Measurements from ENCODE around the gene RUNX2.
"Not testable (repeated sequence)": the region's sequence is repeated elsewhere in the genome, so short reads cannot be mapped to it uniquely, and the experiment has no call there.

The RUNX2 gene

DNA sequence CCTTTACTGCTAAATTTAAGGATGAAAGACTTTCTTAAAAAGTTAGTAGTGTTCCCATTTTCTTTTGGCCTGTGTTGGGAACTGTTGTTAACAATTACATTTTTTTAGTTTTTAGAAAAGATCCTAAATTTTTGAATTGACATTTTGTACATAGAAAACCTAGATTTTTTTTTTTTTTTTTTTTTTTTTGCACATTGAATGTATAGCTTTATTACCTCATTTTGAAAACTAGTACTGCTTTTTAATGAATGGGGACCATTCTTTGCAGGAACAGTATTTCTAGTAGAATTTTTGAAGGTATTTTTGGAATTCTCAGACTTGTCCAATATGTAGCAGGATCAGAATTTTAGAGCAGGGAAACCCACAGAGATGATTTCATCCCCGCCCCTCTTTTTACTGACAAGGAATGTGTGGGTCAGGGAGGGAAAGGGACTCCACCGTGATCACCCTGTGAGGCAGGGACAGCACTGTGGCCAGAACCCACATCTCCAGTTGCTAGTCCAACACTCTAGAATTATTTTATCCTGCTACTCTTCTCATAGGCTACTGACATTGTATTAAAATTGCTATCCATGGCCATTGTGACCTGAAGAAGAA, 204.0 kb downstream of the RUNX2 start:
- no peak for DNase-seq

DNA sequence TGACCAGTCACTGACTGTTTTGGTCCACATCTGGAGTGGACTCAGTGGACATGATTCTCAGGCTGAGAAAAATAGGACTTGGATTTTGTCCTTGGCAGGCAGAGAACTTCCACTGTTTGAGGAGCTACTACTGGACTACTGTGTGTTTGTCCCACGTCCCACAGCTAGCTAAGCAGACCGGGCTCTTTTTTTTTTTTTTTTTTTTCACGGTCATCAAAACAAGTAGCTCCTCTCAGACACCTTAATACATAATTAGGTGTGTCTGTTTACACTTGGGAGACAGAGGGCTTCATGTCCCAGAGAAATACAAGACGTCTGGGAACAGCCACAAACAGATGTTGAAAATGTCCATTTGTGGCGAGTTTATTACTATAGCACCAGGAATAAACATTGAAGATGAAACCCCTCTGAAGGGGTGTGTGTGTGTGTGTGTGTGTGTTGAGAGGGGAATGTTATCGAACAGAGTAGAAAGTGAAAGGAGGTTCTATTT, 204.6 kb downstream of the RUNX2 start:
- DNase-seq = no peak

DNA sequence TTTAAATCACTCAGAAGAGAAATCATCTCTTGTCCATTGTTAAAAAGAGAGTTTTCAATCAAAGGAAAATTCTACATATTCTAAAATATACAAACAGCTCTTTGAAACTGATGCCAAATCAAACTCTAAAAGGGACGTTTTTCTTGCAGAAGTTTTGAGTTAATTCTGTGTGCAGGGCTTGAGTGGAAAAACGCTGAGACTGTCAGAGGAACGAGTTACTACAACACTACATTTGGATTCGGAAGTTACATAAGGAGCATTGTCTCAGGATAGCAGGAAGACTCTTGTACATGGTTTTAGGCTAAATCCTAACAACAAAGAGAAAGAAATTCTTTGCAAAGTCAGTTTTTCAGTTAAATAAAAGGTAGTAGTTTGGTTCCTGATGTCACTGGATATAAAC, 205.3 kb downstream of the RUNX2 start:
- no peak for DNase-seq

DNA sequence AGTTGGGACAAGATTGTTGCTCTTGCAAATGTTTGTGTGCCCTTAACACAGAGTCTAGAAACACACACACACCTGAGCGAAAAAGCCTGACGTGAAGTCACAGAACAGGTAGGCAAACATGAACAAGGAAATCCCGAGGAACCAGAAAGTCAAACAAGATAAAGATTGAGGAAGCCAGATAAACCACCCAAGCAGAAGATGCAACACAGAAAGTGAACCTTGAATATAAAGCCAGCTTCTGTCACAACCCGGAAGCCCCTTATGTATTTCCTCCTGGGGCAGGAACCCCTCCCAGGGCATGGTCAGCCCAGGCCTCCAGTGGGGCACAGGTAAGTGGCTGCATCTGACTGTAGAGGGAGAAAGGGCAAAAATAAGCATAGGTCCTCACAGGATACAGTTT, 207.8 kb downstream of the RUNX2 start:
- no peak for DNase-seq

DNA sequence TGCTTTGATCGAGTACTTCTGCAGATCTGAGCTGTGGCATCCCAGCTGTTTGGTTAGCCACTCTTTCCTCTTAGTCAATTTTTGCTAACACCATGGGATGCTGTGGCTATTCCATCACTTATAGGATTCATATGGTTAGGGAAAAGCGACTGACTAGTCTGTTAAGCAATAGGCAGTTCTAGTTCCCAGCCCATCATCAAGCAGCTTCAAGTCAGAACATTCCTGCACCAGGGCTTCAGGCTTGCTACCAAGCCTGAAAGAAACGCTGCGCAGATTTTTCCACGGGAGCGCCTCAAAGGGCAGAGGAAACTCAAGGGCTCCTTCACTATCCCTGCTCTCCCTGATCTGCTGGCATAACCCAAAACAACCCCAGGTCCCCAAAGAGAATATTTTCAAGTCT, 209.4 kb downstream of the RUNX2 start:
- DNase-seq = no peak

DNA sequence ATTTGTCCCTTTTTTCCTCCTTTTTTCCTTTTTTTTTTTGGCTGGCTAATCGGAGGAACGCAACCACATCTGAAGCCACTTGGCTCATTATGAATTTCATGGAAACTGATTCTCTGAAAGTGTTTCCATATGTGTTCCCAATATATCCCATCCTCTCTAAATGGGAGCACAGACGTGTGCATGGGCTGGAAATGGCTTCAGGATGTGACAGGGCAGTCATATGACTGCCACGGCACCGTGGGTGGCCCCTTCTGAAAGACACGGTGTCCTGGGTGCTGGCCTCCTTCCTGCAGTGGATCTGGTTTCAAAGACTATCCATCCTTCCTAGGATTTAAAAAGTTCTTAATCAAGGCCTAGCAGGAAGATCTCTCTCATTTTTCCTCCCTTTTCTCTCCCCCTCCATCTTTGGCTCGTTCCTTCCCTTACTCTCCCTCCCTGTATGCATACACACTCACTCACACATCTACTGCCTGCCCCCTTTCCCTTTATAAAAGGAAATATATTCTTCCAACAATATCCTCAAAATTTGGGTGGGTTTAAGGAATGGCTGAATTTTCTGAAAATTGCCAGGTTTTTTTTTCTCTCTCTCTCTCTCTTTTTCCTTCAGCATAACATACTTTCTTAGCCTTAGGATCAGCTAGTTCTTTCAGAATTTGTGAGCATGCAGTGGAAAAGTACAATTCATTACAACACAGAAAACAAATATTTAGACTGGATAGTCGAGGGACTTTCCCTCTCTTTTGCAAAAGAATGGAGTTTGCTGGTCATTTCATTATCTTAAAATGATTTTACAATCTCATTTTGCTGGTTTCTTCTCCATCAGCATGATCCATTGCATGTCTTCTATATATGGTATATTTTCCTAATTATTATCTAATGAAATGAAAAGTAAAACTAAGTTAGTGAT, 210.8 kb downstream of the RUNX2 start:
- DNase-seq = no peak

DNA sequence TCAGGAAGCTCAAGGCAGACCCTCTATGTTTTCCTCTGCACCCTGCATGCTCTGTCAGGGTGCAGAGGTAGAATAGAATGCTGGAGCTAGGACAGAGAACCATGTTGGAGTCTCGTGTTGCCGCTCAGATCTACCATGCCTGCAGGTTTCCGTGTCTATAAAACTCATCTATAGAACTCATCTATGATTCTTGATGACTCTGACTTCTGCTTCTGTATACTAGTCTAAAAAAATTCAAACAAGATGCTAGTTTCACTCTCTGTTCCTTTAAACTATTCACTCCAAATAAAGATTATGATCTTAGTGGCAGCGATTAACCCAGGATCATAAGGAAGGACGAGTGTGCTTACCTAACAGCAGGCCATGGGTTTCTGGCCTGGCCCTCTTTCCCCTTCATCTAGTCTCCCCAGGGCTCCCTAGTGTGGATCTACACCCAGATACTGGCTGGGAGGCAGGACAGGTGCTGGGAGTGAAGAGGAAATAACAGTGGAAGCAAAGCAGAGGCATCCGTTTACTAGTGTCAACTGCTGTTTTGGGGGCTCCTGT, 212.3 kb downstream of the RUNX2 start:
- DNase-seq = no peak

DNA sequence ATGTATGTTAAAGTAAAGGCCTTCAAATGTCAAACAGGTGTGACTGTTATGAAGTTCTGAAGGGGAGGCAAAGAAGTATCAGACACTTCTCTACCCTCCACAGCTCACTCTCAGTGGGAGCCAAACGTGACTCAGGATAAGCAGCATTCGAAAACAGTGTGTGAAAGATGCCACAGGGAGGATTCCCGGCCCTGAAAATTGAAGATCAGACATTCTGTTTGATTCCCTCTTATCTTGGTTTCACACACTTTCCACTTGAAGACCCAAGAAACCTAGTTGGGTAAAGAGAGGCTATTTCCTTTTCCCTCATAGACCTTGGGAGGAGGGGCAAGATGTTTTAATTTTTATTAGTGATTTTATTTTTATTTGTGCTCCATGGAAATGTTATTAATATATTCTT, 213.8 kb downstream of the RUNX2 start:
- no peak for DNase-seq

DNA sequence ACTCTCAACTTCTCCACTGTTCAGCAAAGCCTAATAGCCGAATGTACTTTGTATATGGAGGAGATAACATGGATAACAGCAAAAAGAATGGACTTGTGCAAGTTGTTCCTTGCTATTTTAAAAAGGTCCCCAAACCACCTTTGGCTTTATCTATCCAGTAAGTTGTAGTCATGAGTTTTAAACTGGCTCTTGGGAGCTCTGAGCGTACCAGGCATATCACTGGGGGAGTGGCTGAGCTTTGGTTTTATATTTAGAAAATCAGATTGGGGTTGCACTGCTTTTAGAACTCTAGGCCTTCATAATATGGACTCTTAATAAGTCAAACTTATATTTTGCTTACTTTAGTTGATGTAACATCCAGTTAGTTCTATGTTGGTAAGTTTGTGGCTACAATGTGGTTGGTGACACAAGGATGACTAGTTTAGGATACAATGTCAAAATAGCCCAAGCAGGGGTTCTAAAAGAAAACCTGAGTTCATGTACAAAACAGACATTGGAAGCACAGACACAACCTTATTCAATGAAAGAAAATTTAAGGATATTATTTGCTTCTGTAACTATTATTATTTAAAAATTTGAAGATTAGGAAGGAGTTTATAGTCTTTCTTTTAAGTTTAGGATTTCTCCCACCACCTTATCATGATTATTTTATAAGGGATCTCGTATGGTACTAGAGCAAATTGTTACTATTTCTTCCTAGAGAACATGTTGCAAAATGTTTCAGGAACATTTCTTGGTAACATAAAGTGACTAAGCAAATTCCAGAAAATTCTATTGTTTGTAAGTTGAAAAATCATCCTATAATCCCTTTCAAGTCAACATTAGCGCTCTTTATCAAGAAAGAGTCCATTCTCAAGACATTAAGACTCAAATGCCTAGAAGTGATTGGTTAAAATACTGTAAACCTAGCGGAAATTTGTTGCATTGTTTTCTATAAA, 215.4 kb downstream of the RUNX2 start:
- DNase-seq = no peak

DNA sequence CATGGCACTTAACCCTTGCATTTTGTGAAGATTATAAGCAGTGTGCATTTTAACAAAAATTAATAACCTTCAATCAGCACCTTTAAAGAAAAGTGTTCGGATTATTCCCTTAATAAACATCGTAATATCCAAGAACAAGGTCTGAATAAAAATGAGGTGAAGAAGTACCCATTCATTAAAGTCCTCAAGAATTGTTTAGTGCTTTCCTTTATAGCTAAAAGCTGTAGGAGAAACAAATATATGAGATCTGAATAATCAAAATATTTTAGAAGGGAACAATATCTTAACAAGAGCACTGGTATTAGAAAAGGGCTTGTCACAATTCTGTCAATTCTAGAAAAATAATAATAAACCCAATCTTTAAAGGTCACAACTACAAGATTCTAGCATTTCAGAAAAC, 217.3 kb downstream of the RUNX2 start:
- DNase-seq = no peak

DNA sequence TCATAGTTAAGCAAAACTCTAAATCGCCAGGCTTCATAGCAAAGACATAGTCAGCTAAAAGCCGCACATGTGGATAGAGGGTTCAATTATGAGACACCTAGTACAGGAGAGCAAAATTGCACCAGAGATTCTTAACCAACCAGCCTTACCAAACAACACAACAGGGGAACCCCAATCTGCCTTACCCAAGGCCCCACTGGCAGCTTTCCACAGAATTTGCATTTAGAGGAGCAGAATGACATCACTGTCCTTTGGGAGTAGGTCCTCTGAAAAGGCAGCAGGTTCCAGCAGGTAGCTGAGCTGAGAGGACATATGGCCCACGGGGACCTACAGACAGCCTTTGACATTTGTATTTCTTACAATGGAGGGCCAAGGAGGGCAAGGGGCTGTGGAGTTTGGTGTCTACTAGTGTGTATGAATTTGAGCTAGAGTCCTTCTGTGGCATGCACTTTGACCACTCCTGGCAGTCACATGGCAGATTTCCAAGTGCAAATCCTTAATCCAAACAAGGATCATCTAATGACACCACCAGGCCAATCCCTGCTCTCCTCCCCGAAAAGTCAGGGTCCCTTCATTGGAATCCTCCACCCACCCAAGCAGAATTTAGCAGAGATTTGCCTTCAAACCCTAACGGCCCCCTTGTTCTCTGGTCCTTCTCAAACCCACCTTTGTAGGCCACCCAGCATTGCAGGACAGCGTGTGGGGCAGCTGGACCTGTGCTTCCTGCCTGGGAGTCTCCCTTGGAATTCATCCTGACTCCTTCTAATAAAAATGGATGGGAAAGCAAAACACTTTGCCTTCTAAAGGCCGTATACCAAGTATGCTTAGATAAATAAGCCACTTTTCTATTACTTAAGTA, 220.8 kb downstream of the RUNX2 start:
- DNase-seq = no peak

DNA sequence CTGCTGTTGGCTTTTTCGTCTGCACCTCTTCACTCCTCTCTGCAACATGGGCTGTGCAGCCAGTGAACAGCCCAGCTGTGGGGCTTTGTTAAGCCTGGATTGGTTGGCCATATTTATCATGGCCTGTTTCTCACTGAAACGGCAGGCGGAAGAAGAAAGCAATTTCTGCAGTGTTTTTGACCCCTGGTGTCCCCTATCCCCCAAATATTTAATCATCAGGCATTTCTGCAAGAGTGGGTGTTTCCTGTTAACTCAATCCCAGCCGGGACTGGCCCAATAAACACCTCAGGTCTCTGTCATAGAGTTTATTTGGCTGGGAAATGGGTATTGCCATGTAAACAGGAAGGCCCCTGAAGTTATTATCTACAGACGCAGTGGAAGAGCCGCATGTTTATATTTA, 224.4 kb downstream of the RUNX2 start:
- DNase-seq = no peak

DNA sequence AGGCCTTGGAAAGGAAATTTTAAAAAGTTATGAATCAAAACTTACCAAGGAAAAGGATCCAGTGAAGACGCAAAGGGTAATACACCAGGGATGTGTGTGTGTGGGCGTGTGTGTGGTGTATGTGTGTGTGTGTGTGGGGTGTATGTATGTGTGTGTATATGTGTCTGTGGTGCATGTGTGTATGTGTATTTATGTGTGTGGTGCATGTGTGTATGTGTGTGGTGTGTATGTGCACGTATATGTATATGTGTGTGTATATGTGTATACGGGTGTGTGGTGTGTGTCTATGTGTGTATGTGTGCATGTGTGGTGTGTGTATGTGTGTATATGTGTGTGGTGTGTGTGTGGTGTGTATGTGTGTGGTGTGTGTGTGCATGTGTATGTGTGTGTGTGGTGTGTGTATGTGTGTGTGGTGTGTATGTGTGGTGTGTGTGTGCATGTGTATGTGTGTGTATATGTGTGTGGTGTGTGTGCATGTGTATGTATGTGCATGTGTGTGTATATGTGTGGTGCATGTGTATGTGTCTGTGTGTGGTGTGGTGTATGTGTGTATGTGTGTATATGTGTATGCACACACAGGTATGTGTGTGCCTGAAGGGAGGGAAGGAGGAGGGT, 225.7 kb downstream of the RUNX2 start:
- DNase-seq = no peak

DNA sequence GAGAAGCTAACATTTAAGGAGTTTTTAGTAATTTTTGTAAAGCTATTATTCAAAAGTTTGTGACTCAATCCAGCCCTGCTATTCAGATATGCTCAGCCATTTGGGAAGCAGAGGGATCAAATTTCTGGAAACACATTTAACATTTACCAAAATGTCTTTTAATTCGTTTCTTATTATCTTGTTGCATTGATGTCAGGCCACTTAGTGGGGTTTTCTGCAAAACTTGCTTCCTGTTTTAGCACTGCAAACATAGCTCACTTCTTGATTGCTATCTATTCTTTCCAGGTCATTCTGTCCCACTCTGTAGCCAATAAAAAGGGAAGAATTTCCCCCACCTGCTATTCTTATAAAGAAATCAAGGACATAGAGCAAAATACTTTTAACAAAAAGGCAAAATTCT, 226.5 kb downstream of the RUNX2 start:
- no peak for DNase-seq

DNA sequence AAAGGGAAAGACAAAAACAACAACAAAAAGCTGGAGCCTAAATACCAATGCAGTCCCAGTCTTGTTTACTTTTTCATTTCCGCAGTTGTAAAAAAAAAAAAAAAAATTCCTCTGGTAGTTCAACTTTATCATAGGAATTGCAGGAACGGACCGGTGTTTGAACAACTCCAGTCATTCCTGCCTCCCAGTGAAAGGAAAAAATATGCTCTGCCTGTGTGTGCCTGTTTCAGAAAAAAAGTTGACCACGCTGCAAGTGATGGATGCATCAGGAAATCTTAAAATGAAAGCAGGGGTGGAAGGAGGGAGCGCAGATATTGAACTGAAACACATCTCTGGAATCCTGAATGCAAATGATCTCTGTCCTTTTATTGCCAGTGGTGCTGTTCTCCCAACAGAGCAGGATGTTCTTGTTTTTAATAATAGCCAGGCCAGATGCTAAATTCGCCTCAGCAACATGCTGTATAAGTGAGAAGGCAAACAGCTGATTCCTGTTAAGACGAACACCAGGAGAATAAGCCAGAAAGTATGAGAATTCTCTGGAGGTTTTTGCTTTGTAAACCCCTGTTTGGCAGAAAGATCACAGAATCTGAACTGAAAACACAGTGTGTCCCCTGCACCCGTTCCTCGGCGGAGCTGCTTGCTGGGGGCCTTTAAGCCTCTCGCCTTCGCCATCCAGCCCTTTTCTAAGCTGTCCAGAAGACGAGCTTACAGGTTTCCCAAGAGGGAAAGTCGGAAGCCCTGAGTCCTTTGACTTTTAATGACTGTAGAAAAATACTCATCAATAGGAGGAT, 228.0 kb downstream of the RUNX2 start:
- DNase-seq = no peak

DNA sequence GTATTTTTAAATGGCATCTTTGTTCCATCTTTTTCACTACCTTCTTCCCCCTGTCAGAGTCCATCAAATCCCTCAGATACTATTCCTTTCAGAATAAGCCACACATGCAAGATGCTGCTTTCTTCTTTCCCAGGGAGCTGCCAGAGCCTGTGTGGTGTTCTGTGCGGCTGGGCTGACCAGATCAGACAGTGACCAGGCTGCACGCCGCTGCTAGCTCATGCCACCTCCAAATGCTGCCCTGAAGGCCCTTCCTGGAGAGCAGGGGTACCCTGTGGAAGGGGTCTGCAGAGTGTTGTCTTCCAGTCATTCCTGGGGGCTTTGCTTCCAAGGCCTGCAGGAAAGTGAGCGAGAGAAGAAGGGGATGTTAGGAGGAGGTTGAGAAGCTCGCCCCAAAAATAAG, 228.7 kb downstream of the RUNX2 start:
- no peak for DNase-seq

DNA sequence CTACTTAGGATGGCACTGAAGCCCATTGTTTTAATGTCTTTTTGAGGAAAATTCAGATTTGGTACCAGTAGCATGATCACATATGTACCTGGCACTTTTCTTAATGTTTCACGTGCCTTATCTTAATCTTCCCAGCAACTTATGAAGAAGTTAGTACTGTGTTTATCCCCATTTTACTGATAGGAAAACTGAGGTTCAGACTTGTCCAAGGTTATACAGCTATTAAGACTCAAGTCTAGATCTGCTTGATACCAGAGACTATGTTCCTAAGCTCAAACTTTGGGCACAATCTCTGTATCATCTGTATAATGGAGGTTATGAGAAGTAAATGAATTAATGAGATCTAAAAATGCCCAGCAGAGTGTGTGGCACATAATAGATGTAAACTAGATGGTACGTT, 229.3 kb downstream of the RUNX2 start:
- DNase-seq = no peak

DNA sequence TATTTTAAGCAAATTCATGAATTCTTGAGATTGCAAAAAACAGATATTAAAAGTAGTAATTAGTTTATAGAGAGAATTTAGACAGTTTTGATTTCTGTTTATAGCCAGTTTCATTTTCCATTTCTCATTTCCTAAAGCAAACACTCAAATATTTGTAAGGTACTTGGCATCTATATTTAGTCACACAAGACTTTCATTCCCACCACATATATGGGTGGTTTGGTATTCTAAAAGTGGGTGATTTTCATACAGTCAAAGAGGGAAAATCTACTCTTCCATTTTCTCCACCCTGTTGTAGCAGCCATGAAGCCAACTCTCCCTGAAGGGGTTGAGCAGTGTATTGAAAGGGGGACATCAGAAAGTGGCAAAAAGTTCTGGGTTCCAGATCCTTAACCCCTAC, 230.7 kb downstream of the RUNX2 start:
- DNase-seq = no peak

DNA sequence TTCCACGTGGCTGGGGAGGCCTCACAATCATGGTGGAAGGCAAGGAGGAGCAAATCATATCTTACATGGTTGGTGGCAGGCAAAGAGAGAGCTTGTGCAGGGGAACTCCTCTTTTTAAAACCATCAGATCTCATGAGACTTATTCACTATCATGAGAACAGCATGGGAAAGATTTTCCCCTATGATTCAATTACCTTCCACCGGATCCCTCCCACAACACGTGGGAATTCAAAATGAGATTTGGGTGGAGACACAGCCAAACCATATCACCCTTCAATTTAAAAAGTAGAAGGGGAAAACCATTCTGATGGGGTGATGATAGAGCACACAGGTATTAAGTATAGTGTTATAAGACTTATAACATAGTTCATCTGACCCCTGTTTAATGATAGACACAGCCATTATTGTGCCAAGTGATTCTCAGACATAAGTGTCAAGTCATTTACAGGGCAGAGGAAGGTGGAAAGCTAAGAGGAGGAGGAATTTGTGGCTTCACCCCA, 232.2 kb downstream of the RUNX2 start:
- DNase-seq = not testable (repeated sequence)

DNA sequence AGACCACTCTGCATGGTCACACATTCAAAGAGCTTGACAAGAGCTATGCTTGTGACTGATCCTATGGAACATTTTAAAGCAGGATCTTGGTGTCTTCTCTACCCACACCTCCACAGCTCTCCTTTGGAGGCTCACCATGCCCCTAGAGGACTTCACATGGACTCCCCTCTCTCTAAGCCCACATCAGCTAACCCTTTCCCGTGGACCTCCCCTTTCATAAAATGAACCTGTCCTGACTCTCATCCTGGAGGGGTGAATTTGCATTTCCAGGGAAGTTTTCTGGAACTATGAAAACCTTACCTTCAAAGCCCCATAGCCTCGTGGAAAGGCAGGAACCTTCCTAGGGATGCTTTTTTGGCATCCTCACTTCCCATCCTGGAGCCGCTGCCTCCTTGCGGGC, 234.0 kb downstream of the RUNX2 start:
- no peak for DNase-seq

DNA sequence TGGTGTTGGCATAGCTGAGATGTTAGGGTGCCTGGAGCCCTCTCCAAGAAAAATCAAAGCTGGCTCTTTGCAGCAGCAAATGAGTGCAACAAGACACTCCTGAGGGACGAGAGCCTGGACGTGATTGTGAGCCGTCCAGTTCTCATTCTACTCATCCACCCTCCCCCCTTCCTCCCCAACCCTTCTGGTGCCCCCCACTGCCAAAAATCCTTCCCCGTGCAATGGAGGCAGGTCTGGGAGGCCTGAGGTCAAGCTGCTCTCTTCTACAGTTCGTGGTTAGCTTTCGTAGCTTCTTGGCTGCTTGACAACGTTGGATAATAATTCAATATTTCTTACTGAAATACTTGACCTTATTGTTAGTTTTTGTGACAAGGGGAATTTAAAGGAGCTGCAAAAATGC, 234.9 kb downstream of the RUNX2 start:
- DNase-seq = no peak

Measured in activated CD4-positive, alpha-beta T cell treated with anti-CD3 and anti-CD28 coated beads, Interleukin-2, amount 50 U/mL, for 1 hour (primary cell).